ENCODE data around the gene XBP1. TPM values are rescaled to one million over a fixed set of nuclear protein-coding genes. Genes with fewer than 3 reads are reported as not detected.
"Not testable (repeated sequence)": the region's sequence is repeated elsewhere in the genome, so short reads cannot be mapped to it uniquely, and the experiment has no call there.

Gene XBP1
- 100 to 1,000 TPM; 128 to 132 TPM for total RNA-seq

GRCh38 chr22:28800308-28801041, at the start of gene XBP1:
Gene XBP1 (minus strand): TSS chr22:28800569.
- Mint-ChIP-seq H3K36me3 (peaks cover 46% of the 10 kb centered on the region), H3K27ac (peak within 1 kb of the TSS; percentile 96), H3K9me3 (no peaks in the 10 kb centered on the region), H3K4me3 (peak within 1 kb of the TSS; percentile 94), H3K4me1 (ENCODE audit: low read depth) (peaks cover 46% of the 10 kb centered on the region), H3K27me3 (no peaks in the 10 kb centered on the region)
- peak; percentile 92 for DNase-seq
- intact Hi-C loops (cut with micrococcal nuclease) = no loop called here
- CTCF ChIA-PET = interaction anchor here (0.6 to 6.5 kb wide), 6 partner anchors 12 to 443 kb away, joined by 3 to 41 read pairs (median 18); partner anchors contain the start of gene CCDC117
- POLR2A ChIA-PET = interaction anchor here (0.7 to 4.1 kb wide), 14 partner anchors 8 to 881 kb away, joined by 3 to 70 read pairs (median 5); partner anchors contain the start of genes CCDC117, CHEK2, EWSR1 and HSCB

- intact Hi-C loops (cut with micrococcal nuclease) = no loop called here
- ChIA-PET POLR2A (no interaction called here), CTCF (interaction anchor here (0.7 to 1.9 kb wide), 2 partner anchors 8 to 246 kb away, joined by 3 to 5 read pairs; no protein-coding TSS in a partner anchor)
Measured at GRCh38 chr22:28846994-28847393, 46.6 kb upstream of the XBP1 start.

GRCh38 chr22:28844277-28844676, 43.9 kb upstream of the XBP1 start:
- CTCF ChIA-PET; H3K4me1 Mint-ChIP-seq (ENCODE audit: low read depth); DNase-seq; H3K4me3 Mint-ChIP-seq; H3K27me3 Mint-ChIP-seq; intact Hi-C loops (cut with micrococcal nuclease); H3K27ac Mint-ChIP-seq; POLR2A ChIA-PET: not testable (repeated sequence)
- Mint-ChIP-seq H3K36me3 (peaks cover 12% of the 10 kb centered on the region), H3K9me3 (peaks cover 13% of the 10 kb centered on the region)

More at GRCh38 chr22:28846994-28847393, 46.6 kb upstream of the XBP1 start:
- H3K36me3 Mint-ChIP-seq = peaks cover 14% of the 10 kb centered on the region
- DNase-seq = no peak
- peaks cover 13% of the 10 kb centered on the region for H3K9me3 Mint-ChIP-seq
- no peak overlapping the region for H3K4me3 Mint-ChIP-seq
- H3K4me1 Mint-ChIP-seq (ENCODE audit: low read depth) = no peaks in the 10 kb centered on the region
- H3K27ac Mint-ChIP-seq = no peak overlapping the region
- no peaks in the 10 kb centered on the region for H3K27me3 Mint-ChIP-seq

GRCh38 chr22:28843633-28844032, 43.3 kb upstream of the XBP1 start:
- no peaks in the 10 kb centered on the region for H3K27me3 Mint-ChIP-seq
- peaks cover 13% of the 10 kb centered on the region for H3K9me3 Mint-ChIP-seq
- H3K36me3 Mint-ChIP-seq = peaks cover 12% of the 10 kb centered on the region
- POLR2A ChIA-PET = no interaction called here
- H3K4me3 Mint-ChIP-seq = no peak overlapping the region
- CTCF ChIA-PET = no interaction called here
- intact Hi-C loops (cut with micrococcal nuclease) = no loop called here
- H3K4me1 Mint-ChIP-seq (ENCODE audit: low read depth) = no peaks in the 10 kb centered on the region
- no peak overlapping the region for H3K27ac Mint-ChIP-seq
- no peak for DNase-seq

GRCh38 chr22:28841111-28841510, 40.7 kb upstream of the XBP1 start:
- no peaks in the 10 kb centered on the region for H3K4me1 Mint-ChIP-seq (ENCODE audit: low read depth)
- H3K27ac Mint-ChIP-seq = no peak overlapping the region
- H3K4me3 Mint-ChIP-seq = no peak overlapping the region
- POLR2A ChIA-PET = no interaction called here
- no peak for DNase-seq
- no peaks in the 10 kb centered on the region for H3K27me3 Mint-ChIP-seq
- peaks cover 2% of the 10 kb centered on the region for H3K9me3 Mint-ChIP-seq
- CTCF ChIA-PET = no interaction called here
- peaks cover 4% of the 10 kb centered on the region for H3K36me3 Mint-ChIP-seq
- intact Hi-C loops (cut with micrococcal nuclease) = no loop called here

GRCh38 chr22:28838971-28839370, 38.6 kb upstream of the XBP1 start:
- peaks cover under 1% of the 10 kb centered on the region for H3K36me3 Mint-ChIP-seq
- H3K4me3 Mint-ChIP-seq = no peak overlapping the region
- intact Hi-C loops (cut with micrococcal nuclease) = no loop called here
- CTCF ChIA-PET = interaction anchor here (1.7 kb wide), 1 partner anchor 10 kb away, joined by 4 read pairs; no protein-coding TSS in a partner anchor
- H3K4me1 Mint-ChIP-seq (ENCODE audit: low read depth) = no peaks in the 10 kb centered on the region
- no peak for DNase-seq
- H3K9me3 Mint-ChIP-seq = no peaks in the 10 kb centered on the region
- H3K27ac Mint-ChIP-seq = no peak overlapping the region
- POLR2A ChIA-PET = no interaction called here
- H3K27me3 Mint-ChIP-seq = no peaks in the 10 kb centered on the region

- no peaks in the 10 kb centered on the region for H3K9me3 Mint-ChIP-seq
- intact Hi-C loops (cut with micrococcal nuclease) = no loop called here
- H3K27me3 Mint-ChIP-seq = no peaks in the 10 kb centered on the region
- ChIA-PET POLR2A (no interaction called here), CTCF (interaction anchor here (1.7 to 2.0 kb wide), 2 partner anchors 9 to 202 kb away, joined by 4 to 7 read pairs; no protein-coding TSS in a partner anchor)
- no peaks in the 10 kb centered on the region for H3K36me3 Mint-ChIP-seq
- H3K4me3 Mint-ChIP-seq = no peak overlapping the region
- peaks cover 2% of the 10 kb centered on the region for H3K4me1 Mint-ChIP-seq (ENCODE audit: low read depth)
- no peak for DNase-seq
- no peak overlapping the region for H3K27ac Mint-ChIP-seq
Measured at GRCh38 chr22:28837640-28838039, 37.3 kb upstream of the XBP1 start.

GRCh38 chr22:28835630-28836189, 35.3 kb upstream of the XBP1 start:
- Mint-ChIP-seq H3K27ac (no peak overlapping the region), H3K36me3 (peaks cover 1% of the 10 kb centered on the region), H3K4me3 (no peak overlapping the region), H3K27me3 (no peaks in the 10 kb centered on the region), H3K4me1 (ENCODE audit: low read depth) (peaks cover 2% of the 10 kb centered on the region), H3K9me3 (no peaks in the 10 kb centered on the region)
- no peak for DNase-seq
- CTCF ChIA-PET = interaction anchor here (2.0 kb wide), 2 partner anchors 203 to 205 kb away, joined by 5 to 7 read pairs; no protein-coding TSS in a partner anchor
- POLR2A ChIA-PET = no interaction called here
- intact Hi-C loops (cut with micrococcal nuclease) = no loop called here

- no peaks in the 10 kb centered on the region for H3K9me3 Mint-ChIP-seq
- H3K36me3 Mint-ChIP-seq = peaks cover 1% of the 10 kb centered on the region
- no peaks in the 10 kb centered on the region for H3K27me3 Mint-ChIP-seq
- peaks cover 11% of the 10 kb centered on the region for H3K4me1 Mint-ChIP-seq (ENCODE audit: low read depth)
- no peak overlapping the region for H3K27ac Mint-ChIP-seq
- peak; percentile 21 for DNase-seq
- CTCF ChIA-PET = interaction anchor here (0.6 to 6.3 kb wide), 5 partner anchors 22 to 233 kb away, joined by 3 to 120 read pairs (median 3); no protein-coding TSS in a partner anchor
- POLR2A ChIA-PET = no interaction called here
- no peak overlapping the region for H3K4me3 Mint-ChIP-seq
- intact Hi-C loops (cut with micrococcal nuclease) = no loop called here
Measured at GRCh38 chr22:28833276-28833923, 33.0 kb upstream of the XBP1 start.

- Mint-ChIP-seq H3K9me3 (no peaks in the 10 kb centered on the region), H3K27me3 (no peaks in the 10 kb centered on the region), H3K4me3 (no peak overlapping the region), H3K4me1 (ENCODE audit: low read depth) (peaks cover 13% of the 10 kb centered on the region), H3K36me3 (peaks cover 1% of the 10 kb centered on the region), H3K27ac (no peak overlapping the region)
- no peak for DNase-seq
- ChIA-PET CTCF (interaction anchor here (0.6 to 6.3 kb wide), 4 partner anchors 156 to 413 kb away, joined by 3 to 120 read pairs (median 6); no protein-coding TSS in a partner anchor), POLR2A (no interaction called here)
- intact Hi-C loops (cut with micrococcal nuclease) = no loop called here
Measured at GRCh38 chr22:28832731-28833130, 32.4 kb upstream of the XBP1 start.

GRCh38 chr22:28831140-28832072, 31.0 kb upstream of the XBP1 start:
- intact Hi-C loops (cut with micrococcal nuclease) = no loop called here
- Mint-ChIP-seq H3K9me3 (no peaks in the 10 kb centered on the region), H3K27ac (no peak overlapping the region), H3K27me3 (no peaks in the 10 kb centered on the region), H3K4me1 (ENCODE audit: low read depth) (peaks cover 13% of the 10 kb centered on the region), H3K4me3 (no peak overlapping the region), H3K36me3 (peaks cover 1% of the 10 kb centered on the region)
- POLR2A ChIA-PET = no interaction called here
- CTCF ChIA-PET = interaction anchor here (1.3 to 6.3 kb wide), 5 partner anchors 24 to 231 kb away, joined by 3 to 120 read pairs (median 30); partner anchors contain the start of gene XBP1
- DNase-seq = no peak
